Fibroblast of villous mesenchyme (primary cell): ENCODE results near the gene NELL1. TPM values are rescaled to one million over a fixed set of nuclear protein-coding genes. Genes with fewer than 3 reads are reported as not detected.

Experiments
- DNase-seq: peaks from one replicate; pipeline ENCODE4 v3.0.0-alpha.2; 2010; ENCODE audit warnings: low read depth
- H3K4me3 ChIP-seq: 2 replicates; pipeline ENCODE4 v1.5.1; 2011; ENCODE audit warnings: low read depth, mild to moderate bottlenecking, low read length
- total RNA-seq: library from RNA; depleted of rRNA; stranded (reverse); fragments of >200 nt; gene quantifications from 2 replicates; pipeline ENCODE4 v1.2.3, GENCODE V29; 2012
- TF ChIP-seq, protein P1 (sequence below): IDR thresholded peaks from 2 replicates; pipeline ENCODE4 v1.5.1; 2012; ENCODE audit warnings: low read depth, mild to moderate bottlenecking, low read length; ENCODE audit not compliant: insufficient read depth

NELL1 gene
- total RNA-seq, 1 donor: not detected

DNA sequence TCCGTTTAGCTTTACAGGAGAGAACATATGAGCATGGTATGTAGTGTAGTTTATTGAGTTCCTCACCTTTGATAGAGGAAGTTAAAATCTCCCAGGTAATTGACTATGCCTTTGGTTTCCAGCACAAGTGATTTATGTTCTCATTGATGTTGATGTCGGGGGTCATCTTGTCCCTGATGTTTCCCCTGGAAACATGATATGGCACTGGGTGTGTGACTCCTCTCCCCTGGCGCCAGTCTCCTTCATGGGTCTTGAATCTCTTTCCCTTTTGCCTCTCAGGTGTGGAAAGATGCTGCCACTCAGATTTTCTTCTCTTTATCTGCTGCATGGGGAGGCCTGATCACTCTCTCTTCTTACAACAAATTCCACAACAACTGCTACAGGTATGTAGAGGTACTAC lies 41.7 kb upstream of the NELL1 start:
- TF ChIP-seq, protein P1, sequence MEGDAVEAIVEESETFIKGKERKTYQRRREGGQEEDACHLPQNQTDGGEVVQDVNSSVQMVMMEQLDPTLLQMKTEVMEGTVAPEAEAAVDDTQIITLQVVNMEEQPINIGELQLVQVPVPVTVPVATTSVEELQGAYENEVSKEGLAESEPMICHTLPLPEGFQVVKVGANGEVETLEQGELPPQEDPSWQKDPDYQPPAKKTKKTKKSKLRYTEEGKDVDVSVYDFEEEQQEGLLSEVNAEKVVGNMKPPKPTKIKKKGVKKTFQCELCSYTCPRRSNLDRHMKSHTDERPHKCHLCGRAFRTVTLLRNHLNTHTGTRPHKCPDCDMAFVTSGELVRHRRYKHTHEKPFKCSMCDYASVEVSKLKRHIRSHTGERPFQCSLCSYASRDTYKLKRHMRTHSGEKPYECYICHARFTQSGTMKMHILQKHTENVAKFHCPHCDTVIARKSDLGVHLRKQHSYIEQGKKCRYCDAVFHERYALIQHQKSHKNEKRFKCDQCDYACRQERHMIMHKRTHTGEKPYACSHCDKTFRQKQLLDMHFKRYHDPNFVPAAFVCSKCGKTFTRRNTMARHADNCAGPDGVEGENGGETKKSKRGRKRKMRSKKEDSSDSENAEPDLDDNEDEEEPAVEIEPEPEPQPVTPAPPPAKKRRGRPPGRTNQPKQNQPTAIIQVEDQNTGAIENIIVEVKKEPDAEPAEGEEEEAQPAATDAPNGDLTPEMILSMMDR: no peak
- DNase-seq: no peak
- H3K4me3 ChIP-seq: no peak overlapping the region

DNA sequence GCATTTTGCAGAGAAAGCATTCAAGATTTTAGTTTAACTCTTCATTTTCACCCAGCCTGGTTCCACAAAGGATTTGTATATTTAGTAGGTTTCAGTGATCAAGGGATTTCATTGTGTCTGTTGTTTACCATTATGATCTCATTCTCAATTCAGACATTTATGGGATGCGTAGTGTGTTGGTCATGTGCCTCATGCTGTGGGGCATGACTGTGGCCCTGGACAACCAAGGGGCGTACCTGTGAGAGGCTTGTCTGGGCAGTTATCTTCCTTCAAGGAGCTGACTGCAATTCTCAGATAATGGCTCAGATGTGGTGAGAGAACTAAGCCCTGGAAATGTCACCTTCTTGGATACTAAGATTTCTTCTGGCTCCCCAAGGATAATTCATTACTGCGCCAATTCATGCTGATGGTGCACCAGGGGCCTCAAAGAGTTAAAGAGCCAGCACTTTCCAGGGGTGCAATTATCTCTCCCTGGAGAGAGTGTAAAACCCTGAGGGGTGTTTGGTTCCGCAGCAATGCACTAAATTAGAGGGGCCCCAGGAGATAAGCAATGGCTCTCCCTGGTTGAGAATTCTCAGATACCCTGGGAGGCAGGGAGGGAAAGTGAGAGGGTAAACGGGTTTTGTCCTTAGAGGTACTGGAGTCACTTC lies 37.7 kb upstream of the NELL1 start:
- no peak for DNase-seq
- TF ChIP-seq, protein P1: no peak
- no peak overlapping the region for H3K4me3 ChIP-seq

DNA sequence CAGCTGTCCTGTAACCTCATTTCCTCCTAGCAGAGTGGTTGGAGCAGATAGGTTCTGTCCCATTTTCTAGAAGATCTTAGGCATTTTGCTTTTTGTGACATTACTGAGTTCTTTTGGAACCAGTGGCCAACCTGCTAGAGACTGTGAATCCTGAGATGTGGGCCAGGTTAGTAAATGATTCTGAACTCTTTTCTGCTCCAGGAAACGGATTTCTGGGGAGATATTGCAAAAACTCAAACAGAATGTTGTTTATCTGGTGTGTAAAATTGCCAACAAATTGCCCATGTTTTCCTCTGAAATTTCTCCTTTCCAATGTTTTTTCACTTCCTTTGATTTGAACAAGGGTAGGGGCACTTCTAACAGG lies 37.2 kb upstream of the NELL1 start:
- TF ChIP-seq, protein P1: no peak
- no peak for DNase-seq
- no peak overlapping the region for H3K4me3 ChIP-seq

DNA sequence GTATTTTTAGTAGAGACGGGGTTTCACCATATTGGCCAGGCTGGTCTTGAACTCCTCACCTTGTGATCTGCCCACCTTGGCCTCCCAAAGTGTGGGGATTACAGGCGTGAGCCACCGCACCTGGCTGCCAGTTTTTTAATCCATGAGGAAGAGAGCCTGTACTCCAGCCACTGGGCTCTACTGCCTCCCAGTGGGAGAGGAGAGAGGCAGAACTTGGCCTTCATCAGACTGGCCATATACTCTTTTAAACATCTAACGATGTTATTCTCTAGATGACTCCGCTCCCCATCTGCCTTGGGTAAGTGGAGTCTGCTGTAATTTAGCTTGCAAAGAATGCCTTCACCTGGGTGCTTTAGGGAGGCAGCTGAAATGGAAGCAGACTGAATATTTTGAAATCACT lies 35.3 kb upstream of the NELL1 start:
- H3K4me3 ChIP-seq: no peak overlapping the region
- DNase-seq: no peak
- TF ChIP-seq, protein P1: no peak

DNA sequence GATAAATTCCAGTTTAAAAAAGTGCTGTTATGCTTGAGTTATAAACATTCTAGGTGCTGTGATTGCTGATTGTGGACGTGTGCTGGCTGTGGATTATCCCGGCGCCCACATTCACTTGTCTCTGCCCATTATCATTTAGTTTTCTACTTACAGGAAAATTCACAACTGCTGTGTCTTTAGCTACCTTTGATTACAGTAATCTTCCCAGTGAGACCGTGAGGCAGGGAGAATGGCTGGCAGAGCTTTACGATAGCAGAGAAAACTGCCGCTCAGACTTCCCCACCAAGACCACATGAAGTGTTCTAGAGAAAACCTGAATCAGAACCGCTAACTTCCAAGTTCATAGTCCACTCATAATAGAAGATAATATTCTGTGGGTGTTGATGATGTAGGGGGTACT lies 34.6 kb upstream of the NELL1 start:
- DNase-seq: no peak
- no peak overlapping the region for H3K4me3 ChIP-seq
- TF ChIP-seq, protein P1: no peak

DNA sequence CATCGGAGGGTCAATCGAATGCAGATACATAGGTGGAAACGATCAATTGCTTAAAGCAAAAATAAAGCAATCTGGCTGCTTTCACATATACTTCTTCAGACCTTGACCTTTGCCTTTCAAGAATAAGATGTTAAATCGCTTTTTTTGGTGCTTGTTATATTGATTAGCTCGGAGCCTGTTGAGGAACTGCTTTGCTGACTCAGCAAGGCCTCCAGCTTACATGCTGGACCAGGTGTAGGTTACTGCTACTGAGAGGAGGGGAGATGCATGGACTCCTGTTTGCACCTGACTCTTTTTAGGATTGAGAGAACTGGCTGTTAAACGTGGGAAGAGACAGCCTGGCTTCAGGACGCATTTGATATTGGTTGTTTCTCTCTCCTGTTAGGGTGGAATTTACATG lies 31.3 kb upstream of the NELL1 start:
- no peak for DNase-seq
- TF ChIP-seq, protein P1: no peak
- no peak overlapping the region for H3K4me3 ChIP-seq

DNA sequence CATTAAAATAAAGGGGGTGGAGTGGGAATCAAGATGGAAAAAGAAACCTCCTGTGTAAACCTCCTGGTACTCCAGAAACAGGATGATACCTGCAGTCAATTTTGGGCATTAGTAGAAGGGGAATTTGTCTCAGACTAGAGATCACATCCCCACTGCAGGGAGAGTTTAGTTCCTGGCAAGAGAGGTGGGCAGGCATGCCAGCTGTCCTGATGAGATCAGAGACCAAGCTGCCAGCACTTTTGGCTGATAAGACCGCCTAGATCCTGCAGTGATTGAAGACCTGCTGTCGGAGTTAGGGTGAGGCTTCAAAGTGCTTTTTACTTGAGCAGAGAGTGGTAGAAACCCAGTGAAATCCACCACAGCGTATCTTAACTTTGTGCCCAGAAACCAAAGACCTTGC lies 29.7 kb upstream of the NELL1 start:
- TF ChIP-seq, protein P1: no peak
- DNase-seq: no peak

More for the DNA sequence above, 29.7 kb upstream of the NELL1 start:
- H3K4me3 ChIP-seq: no peak overlapping the region
